ENCODE measurements around the gene MAP7D3. TPM values are rescaled to one million over a fixed set of nuclear protein-coding genes. Genes with fewer than 3 reads are reported as not detected.

MAP7D3 gene
- total and polyA plus RNA-seq, 2 of the 4 experiments (the other 2 are of a cell fraction): 10.0 to 23.8 TPM

- no peak overlapping the region for H3K4ac ChIP-seq (ENCODE audit: low read depth, low read length)
- no peak overlapping the region for H2BK20ac ChIP-seq (ENCODE audit: low read depth, low read length)
- no peak overlapping the region for H2AK9ac ChIP-seq (replicated peaks; ENCODE audit: low read depth, low read length, poor library complexity)
- H3K9me3 ChIP-seq (ENCODE audit: control insufficient read depth, insufficient read depth, low read length): no peaks in the 10 kb centered on the region
- H2AFZ ChIP-seq (replicated peaks; ENCODE audit: low read length, poor library complexity): no peak overlapping the region
- DNase-seq (no peak), ATAC-seq (ENCODE audit: low read depth) (no peak)
- no peak overlapping the region for H3K4me2 ChIP-seq (ENCODE audit: low read depth, low read length)
- H3K14ac ChIP-seq (replicated peaks; ENCODE audit: low read depth, low read length): no peak overlapping the region
- no peak overlapping the region for H2AK5ac ChIP-seq (ENCODE audit: low read depth, low read length)
- H3K4me1 ChIP-seq (ENCODE audit: control insufficient read depth, insufficient read depth, low read length): no peaks in the 10 kb centered on the region
- no peak overlapping the region for H3K4me3 ChIP-seq (ENCODE audit: insufficient read depth, low read depth, low read length)
- in situ Hi-C loops (cut with MboI; ENCODE audit: low sequenced_read_pairs): no loop called here
- no peak overlapping the region for H3K27ac ChIP-seq (ENCODE audit: insufficient read depth, low read length)
- H4K20me1 ChIP-seq (ENCODE audit: insufficient read depth, low read length): no peaks in the 10 kb centered on the region
- no peak overlapping the region for H4K8ac ChIP-seq (ENCODE audit: low read depth in 2 of 2, low read length in 2 of 2)
- no peak overlapping the region for H3K9ac ChIP-seq (ENCODE audit: low read depth, low read length)
- no peaks in the 10 kb centered on the region for H3K79me1 ChIP-seq (ENCODE audit: low read depth in 1 of 2, low read length in 2 of 2)
- ChIA-PET POLR2A (ENCODE audit: unreplicated experiment) (no interaction called here), CTCF (no interaction called here)
- WGBS, 2 experiments (ENCODE audit: extremely low coverage in 2 of 2, insufficient read length in 1 of 2): no CpG with 5 or more reads among the region's 8 CpGs
- H4K91ac ChIP-seq (ENCODE audit: insufficient read depth, low read depth, low read length): no peak overlapping the region
- H3K56ac ChIP-seq (ENCODE audit: extremely low read depth, insufficient read depth, low read length): no peak overlapping the region
- H4K5ac ChIP-seq (ENCODE audit: low read depth, low read length): no peak overlapping the region
- no peak for TF ChIP-seq RFX5 (IDR thresholded peaks at IDR 0.05; ENCODE audit: low read depth, low read length)
- TF ChIP-seq MAFK (IDR thresholded peaks at IDR 0.05; ENCODE audit: low read depth, low read length): no peak
- no peak for TF ChIP-seq CHD1 (IDR thresholded peaks at IDR 0.05; ENCODE audit: low read depth, low read length)
- TF ChIP-seq POLR2A (IDR thresholded peaks at IDR 0.05; ENCODE audit: low read depth, low read length): no peak
- no peak for TF ChIP-seq USF2 (IDR thresholded peaks at IDR 0.05; ENCODE audit: low read depth, low read length)
- no TSS peak for BruUV-seq (replicated peaks)
- no peak overlapping the region for H3K18ac ChIP-seq (ENCODE audit: low read depth, low read length)
- H3K27me3 ChIP-seq (ENCODE audit: control insufficient read depth, insufficient read depth, low read length): no peaks in the 10 kb centered on the region; the same call in 1 of the 2 replicates
- no peak overlapping the region for H2BK15ac ChIP-seq (ENCODE audit: low read depth, low read length)
- dilution Hi-C loops (cut with HindIII; ENCODE audit: low sequenced_read_pairs, unreplicated experiment): no loop called here
- no peaks in the 10 kb centered on the region for H3K9me1 ChIP-seq (ENCODE audit: insufficient read depth, low read length)
- no peaks in the 10 kb centered on the region for H3K36me3 ChIP-seq (ENCODE audit: control insufficient read depth, insufficient read depth, low read length)
- H2BK5ac ChIP-seq (ENCODE audit: low read depth, low read length, poor library complexity, severe bottlenecking): no peak overlapping the region
- intact Hi-C loops (cut with micrococcal nuclease): no loop called here
- no peak overlapping the region for H3K23ac ChIP-seq (ENCODE audit: low read depth, low read length)
- no peak overlapping the region for H2BK120ac ChIP-seq (ENCODE audit: low read depth, low read length)
Measured at GRCh38 chrX:136295380-136295779, 44.2 kb upstream of the MAP7D3 start.
